Measurements from ENCODE around the gene RRAS2.
"Not testable (repeated sequence)": the region's sequence is repeated elsewhere in the genome, so short reads cannot be mapped to it uniquely, and the experiment has no call there.

Gene RRAS2

DNA sequence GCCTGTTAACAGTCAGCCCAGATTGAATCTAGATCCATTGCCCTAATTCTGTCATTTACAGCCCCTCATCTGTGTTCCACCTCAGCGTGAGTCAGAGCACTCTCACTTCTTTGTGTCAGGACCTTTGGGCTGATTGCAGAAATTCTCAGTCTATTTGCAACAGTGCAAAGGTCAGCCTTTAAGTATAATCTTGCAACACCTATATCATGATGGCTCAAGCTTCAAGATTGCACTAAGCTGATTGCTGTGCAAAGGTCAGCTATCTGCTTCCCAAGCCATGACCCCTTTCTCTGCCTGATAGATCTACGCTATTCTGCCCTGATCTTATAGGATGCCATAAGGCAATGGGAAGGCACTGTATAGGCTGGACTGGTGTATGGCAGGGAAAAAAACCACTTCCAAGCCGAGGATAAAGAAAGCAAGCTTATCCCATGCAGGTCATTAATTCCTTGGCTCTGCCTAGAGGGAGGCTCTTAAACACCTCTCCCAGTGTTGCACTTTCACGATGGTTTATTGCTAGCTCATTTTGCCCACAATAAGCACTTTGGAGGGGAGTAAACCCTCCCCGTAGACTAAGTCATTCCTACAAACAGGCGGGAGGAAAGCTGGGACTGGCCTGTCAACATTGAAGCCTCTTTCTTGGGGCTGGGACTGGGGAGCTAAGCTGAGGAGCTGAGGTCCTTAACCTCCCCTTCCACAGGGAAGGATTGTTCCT, 100.6 kb downstream of the RRAS2 start:
- no peak for DNase-seq (ENCODE audit: low spot score)

DNA sequence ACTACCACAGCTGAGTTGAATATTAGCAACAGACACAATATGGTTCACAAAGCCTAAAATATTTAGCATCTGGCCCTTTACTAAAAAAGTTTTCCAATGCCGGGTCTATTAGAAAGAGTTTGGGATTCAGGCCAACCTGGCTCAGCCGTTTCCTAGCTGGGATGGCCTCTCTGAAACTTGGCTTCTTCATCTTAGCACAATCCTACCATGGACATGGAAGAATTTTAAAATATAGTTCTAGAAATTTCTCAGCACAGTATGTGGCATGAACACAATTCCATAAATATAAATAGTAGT, 103.8 kb downstream of the RRAS2 start:
- DNase-seq (ENCODE audit: low spot score): no peak

DNA sequence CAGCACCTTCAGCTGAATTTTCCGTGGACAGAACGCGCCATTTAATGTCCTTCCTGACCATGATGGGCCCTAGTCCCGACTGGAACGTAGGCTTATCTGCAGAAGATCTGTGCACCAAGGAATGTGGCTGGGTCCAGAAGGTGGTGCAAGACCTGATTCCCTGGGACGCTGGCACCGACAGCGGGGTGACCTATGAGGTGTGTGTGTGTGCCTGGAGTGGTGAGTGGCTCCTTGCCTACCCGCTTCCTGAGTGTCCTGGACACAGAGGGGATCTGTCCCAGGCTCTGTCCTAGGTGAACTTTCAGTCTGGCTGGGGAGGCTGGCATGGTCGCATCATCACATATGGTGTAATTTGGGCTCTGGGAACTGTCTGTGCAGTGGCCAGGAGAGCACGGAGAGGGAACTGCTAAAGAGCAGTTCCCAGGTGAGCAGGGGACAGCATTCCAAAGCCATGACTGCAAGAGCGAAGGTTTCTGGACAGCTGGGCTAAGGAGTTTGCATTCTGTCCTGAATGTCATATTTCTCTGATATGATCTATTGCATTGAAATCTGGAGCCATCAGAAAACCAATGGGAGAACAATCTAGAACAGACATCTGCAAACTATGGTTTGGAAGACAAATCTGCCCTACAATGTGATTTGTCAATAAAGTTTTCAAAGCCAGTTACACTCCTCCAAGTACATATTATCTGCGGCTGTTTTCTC, 104.3 kb downstream of the RRAS2 start:
- no peak for DNase-seq (ENCODE audit: low spot score)

DNA sequence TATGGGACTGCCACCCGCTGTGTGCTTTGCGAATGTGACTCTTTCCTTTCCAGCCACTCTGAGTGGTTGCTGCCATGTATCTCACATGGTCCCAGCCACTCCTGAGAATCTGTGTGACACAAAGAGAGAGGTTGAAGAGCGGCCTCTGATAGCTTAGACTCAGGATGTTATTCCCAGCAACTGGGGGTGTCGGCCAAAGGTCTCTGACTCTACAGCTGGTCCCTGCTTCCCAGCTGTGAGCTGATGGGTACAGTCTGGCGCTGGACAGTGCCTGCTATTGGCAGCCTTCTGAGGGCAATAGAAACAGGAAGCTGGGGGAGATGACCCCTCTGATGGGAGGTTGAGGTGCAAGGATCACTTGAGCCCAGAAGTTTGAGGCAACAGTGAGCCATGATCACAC, 105.1 kb downstream of the RRAS2 start:
- no peak for DNase-seq (ENCODE audit: low spot score)

DNA sequence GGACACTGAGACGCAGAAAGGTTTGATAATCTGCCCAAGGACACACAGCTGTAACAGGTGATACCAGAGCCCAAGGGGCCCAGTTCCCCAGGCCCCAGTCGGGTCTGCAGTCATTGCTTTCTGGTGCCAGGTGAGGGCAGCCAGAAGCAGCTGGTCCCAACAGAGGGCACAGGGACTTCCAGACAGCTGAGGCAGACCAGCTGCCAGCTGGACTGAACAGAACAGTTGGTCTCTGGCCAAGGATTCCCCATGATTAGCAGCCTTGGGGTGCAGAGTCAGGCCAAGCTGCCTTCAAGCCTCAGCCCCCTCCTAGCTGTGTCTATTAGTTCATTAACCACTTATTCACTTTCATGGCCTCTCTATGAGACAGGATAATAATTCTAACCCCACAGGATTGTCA, 105.6 kb downstream of the RRAS2 start:
- DNase-seq (ENCODE audit: low spot score): no peak

DNA sequence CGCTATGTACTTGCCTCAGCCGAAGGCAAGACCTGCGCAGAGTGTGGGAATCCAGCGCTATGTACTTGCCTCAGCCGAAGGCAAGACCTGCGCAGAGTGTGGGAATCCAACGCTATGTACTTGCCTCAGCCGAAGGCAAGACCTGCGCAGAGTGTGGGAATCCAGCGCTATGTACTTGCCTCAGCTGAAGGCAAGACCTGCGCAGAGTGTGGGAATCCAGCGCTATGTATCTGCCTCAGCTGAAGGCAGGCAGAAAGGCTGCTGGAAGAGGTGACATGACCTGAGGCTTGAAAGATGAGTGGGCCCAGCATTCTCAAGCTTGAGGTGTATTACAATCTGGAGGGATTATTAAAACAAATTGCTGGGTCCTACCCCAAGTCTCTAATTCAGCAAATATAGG, 106.5 kb downstream of the RRAS2 start:
- not testable (repeated sequence) for DNase-seq (ENCODE audit: low spot score)

DNA sequence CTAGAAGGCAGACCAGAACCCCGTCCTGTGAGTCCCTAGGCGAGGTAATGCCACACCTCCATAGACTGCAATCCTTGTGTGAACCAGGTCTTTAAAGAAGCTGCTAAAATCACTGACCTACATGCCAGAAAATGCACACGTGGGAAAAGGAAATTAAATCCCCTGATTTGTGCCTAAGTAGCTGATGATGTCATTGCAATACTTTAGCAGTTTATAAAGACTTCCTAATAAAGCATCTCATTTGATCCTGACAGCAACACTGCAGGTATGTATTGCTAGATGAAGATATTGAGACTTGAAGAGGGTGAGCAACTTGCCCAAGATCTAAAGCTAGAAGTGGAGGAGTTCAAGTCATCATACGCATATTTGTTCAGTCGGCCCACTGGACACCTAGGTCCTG, 107.2 kb downstream of the RRAS2 start:
- no peak for DNase-seq (ENCODE audit: low spot score)

DNA sequence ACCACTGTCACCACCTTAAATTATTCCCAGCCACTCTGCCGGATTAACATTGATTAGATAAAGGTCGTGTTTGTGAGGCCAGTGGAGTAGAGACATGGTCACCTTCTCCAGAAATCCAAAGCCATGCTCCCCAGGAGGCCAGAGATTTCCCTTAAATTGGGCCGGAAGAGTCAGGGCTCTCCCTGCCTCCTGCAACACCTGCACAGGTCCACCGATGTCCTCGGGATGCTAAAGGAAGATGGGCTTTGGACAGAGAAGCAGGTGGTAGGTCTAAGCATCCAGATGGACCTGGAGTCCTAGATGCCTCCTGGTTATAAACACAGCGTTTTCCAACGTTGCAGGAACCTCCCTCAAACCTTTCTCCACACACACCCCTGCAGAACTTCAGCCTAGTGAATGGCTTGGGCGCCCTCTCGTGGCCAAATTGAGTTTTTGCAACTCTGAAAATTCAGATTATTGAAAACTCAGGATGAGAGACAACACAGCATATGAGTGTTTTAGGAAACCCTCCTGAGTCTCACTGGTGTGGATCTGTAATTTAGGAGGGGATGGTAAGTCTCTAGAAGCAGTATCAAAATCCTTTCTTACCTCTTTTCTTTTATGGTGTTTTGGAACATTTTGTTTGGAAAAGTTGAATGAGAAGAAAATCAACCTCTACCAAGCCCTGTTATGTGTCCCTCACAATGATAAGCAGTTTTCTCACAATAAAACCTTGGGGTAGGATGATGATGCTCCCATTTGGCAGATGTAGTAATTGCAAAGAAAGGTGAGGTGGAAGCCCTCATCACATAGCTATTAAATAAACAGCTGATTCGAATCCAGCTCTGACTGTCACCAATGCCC, 109.6 kb downstream of the RRAS2 start:
- DNase-seq (ENCODE audit: low spot score): peak; percentile 71

DNA sequence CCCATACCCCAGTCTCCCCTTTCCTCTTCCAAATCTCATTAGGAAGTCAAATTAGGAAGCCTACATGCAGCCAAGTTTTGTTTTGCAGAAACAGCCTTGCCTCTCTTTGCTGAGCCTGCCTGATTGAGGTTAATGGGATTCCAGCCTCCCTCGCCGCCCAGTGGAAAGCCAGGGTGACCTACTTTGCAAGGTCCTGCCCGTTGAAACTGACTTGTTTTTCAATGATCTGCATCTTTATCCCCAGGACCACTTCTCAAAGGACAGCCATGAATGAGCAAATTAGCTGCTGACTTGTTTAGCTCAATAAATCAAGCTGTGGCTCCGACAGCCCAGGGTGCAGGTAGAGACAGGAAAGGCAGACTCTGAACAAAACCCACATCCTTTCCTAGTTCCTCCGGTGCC, 110.4 kb downstream of the RRAS2 start:
- peak; percentile 8 for DNase-seq (ENCODE audit: low spot score)

DNA sequence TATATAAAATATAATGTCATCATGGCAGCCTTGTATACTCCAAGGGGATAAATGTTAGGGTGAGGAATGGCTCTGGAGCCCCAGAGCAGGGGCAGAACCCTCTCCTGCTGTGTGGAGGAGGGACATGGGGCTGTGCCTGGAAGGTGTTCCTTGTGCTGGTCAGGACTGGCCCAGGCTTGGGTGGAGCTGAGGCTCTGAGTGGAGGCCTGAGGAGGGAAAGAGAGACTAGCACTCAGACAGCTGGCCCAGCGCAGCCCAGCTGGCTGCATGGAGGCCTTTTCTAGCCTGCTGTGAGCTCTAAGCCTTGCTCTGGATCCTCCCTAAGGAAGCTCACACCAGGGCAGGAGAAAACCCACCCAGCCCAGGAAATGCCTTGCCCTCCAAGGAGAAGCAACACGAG, 113.5 kb downstream of the RRAS2 start:
- DNase-seq (ENCODE audit: low spot score): no peak

DNA sequence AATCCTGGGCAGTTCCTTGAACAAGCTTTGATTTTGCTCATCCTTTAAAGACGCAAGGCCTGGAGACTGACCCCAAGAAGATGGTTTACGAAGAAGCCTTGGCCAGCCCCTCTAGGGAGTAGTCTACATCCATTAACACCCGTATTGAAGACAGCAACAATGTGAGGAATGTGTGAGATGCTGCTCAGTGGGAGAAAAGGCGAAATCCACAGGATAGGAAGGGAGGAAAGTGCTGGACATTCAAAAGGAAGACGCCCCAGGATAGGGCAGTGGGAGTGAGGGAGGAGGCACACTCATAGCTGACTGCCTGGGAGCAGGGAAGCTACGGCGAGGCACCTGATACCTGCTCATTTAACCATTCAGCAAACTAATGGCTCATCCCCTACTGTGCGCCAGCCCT, 114.1 kb downstream of the RRAS2 start:
- no peak for DNase-seq (ENCODE audit: low spot score)

DNA sequence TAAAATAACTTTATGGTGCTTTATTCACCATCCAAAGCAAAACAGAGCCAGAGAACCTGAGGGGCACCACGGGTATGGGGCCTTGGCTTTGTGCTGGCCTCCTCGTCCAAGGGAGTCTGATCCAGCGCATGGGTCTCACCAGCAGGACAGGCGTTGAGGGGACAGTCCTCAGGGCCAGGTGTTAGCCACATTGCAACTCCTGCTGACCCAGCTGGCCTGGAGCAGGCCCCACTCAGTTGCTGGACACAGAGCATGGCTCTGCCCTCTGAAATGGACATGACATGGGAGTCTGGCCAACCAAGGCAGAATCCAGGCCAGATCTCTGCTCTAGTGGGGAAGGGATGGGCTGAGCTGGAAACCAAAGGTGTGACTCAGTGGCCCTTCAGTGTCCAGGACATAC, 116.2 kb downstream of the RRAS2 start:
- no peak for DNase-seq (ENCODE audit: low spot score)

DNA sequence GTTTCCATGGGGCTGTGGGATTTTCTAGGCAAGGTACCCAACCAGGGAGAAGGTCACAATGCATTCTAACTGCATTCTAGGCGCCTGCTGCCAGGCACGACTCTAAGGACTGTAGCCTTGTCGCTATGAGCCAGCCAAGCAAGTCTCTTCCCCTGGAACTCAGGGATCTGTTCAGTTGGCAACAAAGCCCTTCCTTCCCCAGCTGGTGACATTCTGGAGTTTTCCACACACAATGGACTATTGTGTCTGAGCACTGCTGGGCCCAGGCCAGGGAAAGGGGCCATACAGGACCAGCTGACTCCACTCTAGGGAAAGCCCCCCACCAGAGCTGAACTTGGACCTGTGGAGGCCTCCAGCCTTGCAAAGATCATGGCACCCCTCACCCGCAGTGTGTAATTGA, 116.8 kb downstream of the RRAS2 start:
- DNase-seq (ENCODE audit: low spot score): no peak

DNA sequence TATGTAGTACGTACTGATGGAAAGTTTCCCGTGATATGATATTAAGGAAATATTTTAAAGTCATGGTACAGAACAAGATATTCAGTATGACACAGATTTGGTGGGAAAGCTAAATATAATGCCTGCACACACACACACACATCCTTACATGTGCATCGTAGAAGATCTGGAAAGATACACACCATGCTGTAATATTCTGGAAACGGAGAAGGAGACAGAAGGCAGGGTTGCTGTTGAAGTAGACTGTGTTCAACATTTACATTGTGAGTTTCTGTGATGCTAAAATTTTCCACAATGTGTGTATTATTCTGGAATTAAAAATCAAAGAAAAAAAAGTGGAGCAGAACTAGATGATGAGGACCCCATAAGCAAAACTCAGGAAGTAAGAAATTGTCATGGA, 118.0 kb downstream of the RRAS2 start:
- DNase-seq (ENCODE audit: low spot score): no peak

DNA sequence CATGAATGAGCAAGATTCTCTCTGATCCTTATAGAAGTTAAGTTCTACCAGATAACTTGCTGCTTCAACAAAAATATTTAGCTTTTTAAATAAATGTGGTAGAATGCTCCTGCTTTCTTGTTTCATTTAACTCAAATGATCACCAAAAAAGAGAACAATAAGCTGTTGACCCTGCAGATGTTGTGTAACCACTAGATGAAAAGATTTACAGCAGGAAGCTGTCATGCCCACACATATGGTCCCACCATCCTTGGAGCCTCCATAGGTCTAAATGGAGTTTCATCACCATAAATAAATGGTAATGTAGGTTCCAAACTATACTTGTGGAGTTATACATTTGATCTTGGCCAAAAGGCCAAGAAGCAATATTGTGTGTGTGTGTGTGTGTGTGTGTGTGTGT, 118.8 kb downstream of the RRAS2 start:
- DNase-seq (ENCODE audit: low spot score): no peak

DNA sequence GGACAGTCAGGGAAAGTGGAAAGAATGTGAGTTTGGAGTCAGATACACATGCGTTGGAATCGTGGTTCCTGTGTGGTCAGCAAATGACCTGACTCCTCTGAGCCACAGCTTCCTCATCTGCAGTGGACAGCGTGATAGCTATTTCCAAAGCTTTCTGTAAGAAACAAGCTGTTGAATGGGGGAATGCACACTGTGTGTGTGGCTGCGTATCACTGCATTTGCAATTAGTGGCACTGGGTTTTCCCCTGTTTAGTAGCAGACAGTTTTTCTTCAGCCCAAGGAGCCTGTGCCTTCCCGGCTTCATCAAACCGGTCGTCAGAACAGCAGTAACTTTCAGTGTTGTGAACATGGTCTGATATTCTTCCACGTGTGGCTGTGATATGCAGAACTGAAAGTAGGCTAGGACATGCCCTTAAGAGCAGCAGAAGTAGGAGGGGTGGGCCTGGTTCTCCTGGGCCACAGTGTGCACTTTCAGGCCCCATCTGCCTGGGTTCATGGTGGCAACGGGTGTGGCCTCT, 121.5 kb downstream of the RRAS2 start:
- no peak for DNase-seq (ENCODE audit: low spot score)

DNA sequence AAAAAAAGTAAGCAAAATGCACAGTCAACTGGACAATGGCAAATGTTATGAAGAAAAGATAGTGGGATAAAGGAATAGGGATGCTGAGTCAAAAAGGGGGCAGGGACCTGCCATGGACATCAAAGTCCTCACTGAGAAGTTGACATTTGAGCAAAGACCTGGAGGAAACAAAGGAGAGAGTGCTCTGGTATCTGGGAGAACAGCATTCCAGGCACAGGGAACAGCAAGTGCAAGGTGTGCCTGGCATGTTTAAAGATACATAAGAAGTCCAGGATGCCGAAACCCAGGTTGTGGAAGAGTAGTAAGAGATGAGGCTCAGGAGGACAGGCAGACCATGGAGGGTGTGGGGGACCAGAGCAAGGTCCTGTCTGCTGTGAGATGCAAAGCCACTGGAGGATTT, 123.3 kb downstream of the RRAS2 start:
- no peak for DNase-seq (ENCODE audit: low spot score)

DNA sequence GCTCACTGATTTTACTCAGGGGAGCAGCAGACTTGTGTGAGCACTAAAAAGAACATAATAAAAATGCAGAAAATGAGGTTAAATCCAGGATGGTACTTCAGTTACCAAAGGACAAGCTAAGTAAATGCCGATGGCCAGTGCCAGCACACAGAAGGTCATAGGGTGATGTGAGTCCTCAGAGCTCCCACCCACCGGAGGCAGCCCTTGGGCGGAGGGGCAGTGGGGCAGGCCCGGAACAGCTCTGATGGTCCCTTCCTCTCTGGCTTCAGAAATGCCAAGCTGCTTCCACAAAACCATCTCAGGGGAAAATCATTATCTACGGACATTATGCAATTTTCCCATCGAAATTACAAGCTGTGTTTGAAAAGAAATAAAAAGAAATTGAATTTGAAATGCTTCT, 124.5 kb downstream of the RRAS2 start:
- DNase-seq (ENCODE audit: low spot score): no peak

DNA sequence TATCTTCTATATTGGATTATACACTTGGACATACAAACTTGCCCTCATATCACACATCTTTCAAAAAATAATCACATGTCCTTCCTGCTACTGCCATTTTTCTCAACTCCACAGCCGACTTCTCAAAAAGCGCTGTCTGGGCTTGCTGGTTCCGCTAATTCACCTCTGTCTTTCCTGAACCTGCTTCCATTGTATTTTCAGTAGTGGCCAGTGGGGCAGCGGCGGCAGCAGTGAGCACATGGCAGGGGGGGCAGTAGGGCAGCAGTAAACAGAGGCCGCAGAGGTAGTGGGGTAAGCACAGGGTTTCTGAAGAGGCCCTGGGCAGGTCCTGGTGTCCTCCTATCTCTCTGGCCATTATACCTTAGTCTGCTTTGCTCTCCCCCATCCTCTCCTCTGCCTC, 126.3 kb downstream of the RRAS2 start:
- DNase-seq (ENCODE audit: low spot score): no peak

DNA sequence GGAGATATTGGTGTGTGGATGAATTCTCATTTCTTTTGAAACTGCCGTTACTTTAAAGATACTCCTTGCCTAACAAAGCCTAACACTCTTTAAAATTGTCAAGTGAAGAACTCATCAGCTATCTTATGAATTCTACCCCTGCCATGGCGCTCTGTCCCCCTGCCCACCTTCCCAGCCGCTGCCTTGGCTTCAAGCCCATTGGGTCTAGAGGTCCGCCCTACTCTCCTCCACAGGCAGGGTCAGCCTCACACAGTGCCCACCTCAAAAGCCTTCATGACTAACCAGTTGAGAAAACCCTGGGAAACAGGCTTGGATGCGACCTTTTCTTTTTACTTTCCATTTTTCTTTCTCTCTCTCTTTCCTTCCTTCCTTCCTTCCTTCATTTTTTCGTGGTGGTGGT, 128.6 kb downstream of the RRAS2 start:
- no peak for DNase-seq (ENCODE audit: low spot score)

DNA sequence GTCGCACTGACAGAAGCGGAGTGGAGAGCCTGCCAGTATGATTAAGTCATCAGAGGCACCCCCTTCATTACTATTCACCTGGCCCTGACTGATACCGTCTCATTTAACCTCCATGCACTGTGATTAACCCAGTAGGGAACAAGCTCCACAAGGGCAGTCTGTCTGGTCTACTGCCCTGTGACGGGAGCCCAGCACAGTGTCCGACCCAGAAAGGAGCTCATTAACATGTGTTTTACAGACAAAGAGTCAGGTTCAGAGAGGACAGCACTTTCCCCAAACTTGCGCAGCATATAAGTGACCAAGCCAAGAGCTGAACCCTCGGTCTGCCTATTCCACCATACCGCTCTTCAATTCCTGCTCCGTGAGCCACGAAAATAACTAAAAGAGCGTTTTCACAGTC, 129.5 kb downstream of the RRAS2 start:
- DNase-seq (ENCODE audit: low spot score): no peak

DNA sequence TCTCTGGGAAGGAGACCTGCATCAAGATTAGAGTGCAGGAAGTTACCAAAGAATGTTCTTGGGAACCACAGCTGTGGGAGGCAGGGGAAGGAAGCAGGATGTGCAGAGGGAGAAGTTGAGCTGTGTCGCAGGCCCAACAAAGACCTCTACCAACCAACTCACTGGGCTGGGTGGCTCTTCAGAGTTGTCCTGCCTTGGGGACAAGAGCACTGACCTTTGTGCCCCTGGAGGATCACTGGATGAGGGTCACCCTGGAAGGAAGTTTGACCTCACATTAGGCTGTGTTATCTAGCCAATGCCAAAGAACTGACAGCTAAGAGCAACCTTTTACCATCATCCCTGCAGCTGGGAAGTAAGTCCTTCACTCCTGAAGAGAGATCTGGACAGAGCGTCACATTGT, 130.6 kb downstream of the RRAS2 start:
- DNase-seq (ENCODE audit: low spot score): no peak

Measured in CD4-positive, alpha-beta T cell treated with Interleukin-2 at 100 ng/mL for 4 hours (primary cell).